Activated CD4-positive, alpha-beta T cell treated with anti-CD3 and anti-CD28 coated beads for 1 hour (primary cell): ENCODE results near the gene ATF1.

Experiments used
- DNase-seq: peaks from one replicate; pipeline ENCODE4 v3.0.0-alpha.2; 2020

Gene ATF1

GRCh38 chr12:50763639-50764285, at the start of gene ATF1:
ATF1 (plus strand) TSS chr12:50764101; CDS start chr12:50780146, 16,045 bp downstream.
- DNase-seq: peak; percentile 86

GRCh38 chr12:50715174-50715573, 48.7 kb upstream of the ATF1 start:
- DNase-seq: no peak

GRCh38 chr12:50718760-50719159, 45.1 kb upstream of the ATF1 start:
- no peak for DNase-seq

- no peak for DNase-seq
Observed at GRCh38 chr12:50720085-50720484, 43.8 kb upstream of the ATF1 start.

- no peak for DNase-seq
Observed at GRCh38 chr12:50720501-50720900, 43.4 kb upstream of the ATF1 start.

GRCh38 chr12:50723865-50724264, 40.0 kb upstream of the ATF1 start:
- DNase-seq: no peak

GRCh38 chr12:50725011-50725942, 38.6 kb upstream of the ATF1 start:
- DNase-seq: no peak

- no peak for DNase-seq
Observed at GRCh38 chr12:50727466-50727865, 36.4 kb upstream of the ATF1 start.

- no peak for DNase-seq
Observed at GRCh38 chr12:50728417-50728816, 35.5 kb upstream of the ATF1 start.

GRCh38 chr12:50728841-50729240, 35.1 kb upstream of the ATF1 start:
- no peak for DNase-seq

GRCh38 chr12:50732591-50732990, 31.3 kb upstream of the ATF1 start:
- no peak for DNase-seq

- no peak for DNase-seq
Observed at GRCh38 chr12:50733706-50734105, 30.2 kb upstream of the ATF1 start.

GRCh38 chr12:50734409-50735263, 29.3 kb upstream of the ATF1 start:
- DNase-seq: no peak

GRCh38 chr12:50739611-50740010, 24.3 kb upstream of the ATF1 start:
- DNase-seq: no peak

- DNase-seq: no peak
Observed at GRCh38 chr12:50740307-50740706, 23.6 kb upstream of the ATF1 start.

GRCh38 chr12:50742776-50743175, 21.1 kb upstream of the ATF1 start:
- no peak for DNase-seq

- no peak for DNase-seq
Observed at GRCh38 chr12:50745861-50746260, 18.0 kb upstream of the ATF1 start.

- no peak for DNase-seq
Observed at GRCh38 chr12:50746431-50746830, 17.5 kb upstream of the ATF1 start.

GRCh38 chr12:50747817-50748216, 16.1 kb upstream of the ATF1 start:
- DNase-seq: no peak

- no peak for DNase-seq
Observed at GRCh38 chr12:50749459-50749882, 14.4 kb upstream of the ATF1 start.

GRCh38 chr12:50750366-50750765, 13.5 kb upstream of the ATF1 start:
- DNase-seq: no peak

- no peak for DNase-seq
Observed at GRCh38 chr12:50751948-50752721, 11.8 kb upstream of the ATF1 start.
